Measurements from ENCODE around the gene USP25. TPM values are rescaled to one million over a fixed set of nuclear protein-coding genes. Genes with fewer than 3 reads are reported as not detected.
A peak's percentile ranks its signal among the peaks of the same experiment; 100 is the strongest.

Gene USP25
- total and polyA plus RNA-seq, 9 of the 15 experiments (the other 6 are each of a cell fraction or from before 2014, with no cell fraction given): 7.8 to 44.9 (median 31.4) TPM

DNA sequence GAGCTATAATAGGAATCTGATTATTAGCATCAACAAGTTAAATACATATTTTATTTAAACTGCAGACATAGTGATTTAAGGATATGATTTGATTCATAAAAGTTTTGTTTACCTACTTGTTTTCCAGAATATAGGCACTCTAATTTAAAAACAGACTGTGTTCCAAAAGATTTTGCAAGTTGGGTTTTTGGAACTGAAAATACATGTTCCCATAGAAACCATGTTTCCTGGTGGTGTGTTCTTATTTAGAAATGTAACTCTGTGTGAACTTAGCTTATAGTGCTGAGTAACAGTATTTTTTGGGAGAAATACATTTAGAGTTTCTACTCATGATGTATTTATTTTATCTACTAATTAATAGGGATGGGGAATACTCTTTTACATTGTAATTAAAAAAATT, 21.8 kb downstream of the USP25 start (continued):
- no peak for TF ChIP-seq ZNF280B (CRISPR knock-in tag; IDR thresholded peaks at IDR 0.05)
- no peak for TF ChIP-seq SLC30A9 (CRISPR knock-in tag; IDR thresholded peaks at IDR 0.05)
- no peak for TF ChIP-seq KDM2B (CRISPR knock-in tag; IDR thresholded peaks at IDR 0.05)
- no peak for TF ChIP-seq ZNF347 (CRISPR knock-in tag; IDR thresholded peaks at IDR 0.05; ENCODE audit: low read depth)
- no peak for TF ChIP-seq TSC22D4 (tag; IDR thresholded peaks at IDR 0.05)
- TF ChIP-seq ZNF586 (CRISPR knock-in tag; conservative IDR thresholded peaks at IDR 0.05): no peak
- no peak for TF ChIP-seq MIER1 (IDR thresholded peaks at IDR 0.05; ENCODE audit: low read depth)

- Histone ChIP-seq H3K4me1 (replicated peaks in 1 of 2; ENCODE audit: control insufficient read depth in 2 of 2, insufficient read depth in 2 of 2, low read length in 2 of 2) (peaks cover 12 to 35% of the 10 kb centered on the region in 2 experiments), H3K9me1 (ENCODE audit: control insufficient read depth, insufficient read depth, low read length) (no peaks in the 10 kb centered on the region), H3K9ac (ENCODE audit: insufficient read depth in 1 of 2, low read depth in 2 of 2, low read length in 2 of 2) (no peak overlapping the region), H4K20me1 (replicated peaks; ENCODE audit: control insufficient read depth, insufficient read depth, low read length) (no peaks in the 10 kb centered on the region), H3K27me3 (ENCODE audit: control insufficient read depth in 2 of 2, insufficient read depth in 2 of 2, low read length in 2 of 2) (no peaks in the 10 kb centered on the region), H3K4me3 (no peak overlapping the region), H3K4me2 (ENCODE audit: insufficient read depth, low read length) (peak overlapping the region; percentile 48), H3K27ac (ENCODE audit: extremely low read depth, low read depth, low read length) (peak overlapping the region; percentile 45; the same call in 2 of the 3 replicates), H3K79me2 (ENCODE audit: control insufficient read depth, insufficient read depth, low read length) (peaks cover 97% of the 10 kb centered on the region), H3K36me3 (ENCODE audit: control insufficient read depth, insufficient read depth, low read length) (peaks cover 10% of the 10 kb centered on the region; the same call in 2 of the 3 replicates), H3K9me3 (replicated peaks; ENCODE audit: control insufficient read depth, insufficient read depth, low read depth, low read length) (peaks cover 3% of the 10 kb centered on the region), H2AFZ (ENCODE audit: low read depth, low read length) (no peak overlapping the region)
- no peak for FAIRE-seq
- peak in 2 of 4 experiments; percentile 16 to 46 for DNase-seq (ENCODE audit: extremely low read depth in 1 of 4, low spot score in 3 of 4)
- ATAC-seq: peak; percentile 50
- WGBS (ENCODE audit: insufficient coverage, low coverage, missing lambda C conversion rate): 38% methylated on average over 3 of the region's 3 CpGs
- ChIA-PET POLR2A (interaction anchor here (0.6 to 1.4 kb wide), 2 partner anchors 8 to 18 kb away, joined by 3 to 5 read pairs; no protein-coding TSS in a partner anchor), CTCF (ENCODE audit: low intra/inter-chr PET ratio) (no interaction called here)
- BruUV-seq (replicated peaks): no TSS peak
- in situ Hi-C loops (cut with MboI): no loop called here
- intact Hi-C loops (cut with micrococcal nuclease): no loop called here
- TF ChIP-seq ATF3 (IDR thresholded peaks at IDR 0.05) (peak; percentile 64), ATF3 (CRISPR knock-in tag; conservative IDR thresholded peaks at IDR 0.05) (no peak), ID3 (CRISPR knock-in tag; IDR thresholded peaks at IDR 0.05) (no peak), ID3 (tag; IDR thresholded peaks at IDR 0.05) (no peak), USF1 (CRISPR knock-in tag; IDR thresholded peaks at IDR 0.05) (peak; percentile 62), TOE1 (IDR thresholded peaks at IDR 0.05; ENCODE audit: borderline replicate concordance) (peak; percentile 84; the same call in 1 of the 2 replicates), TOE1 (CRISPR knock-in tag; IDR thresholded peaks at IDR 0.05; ENCODE audit: borderline replicate concordance, low read depth) (no peak), JUND (IDR thresholded peaks at IDR 0.05; ENCODE audit: borderline replicate concordance, low read depth, low read length) (peak; percentile 51; the same call in 1 of the 2 replicates), JUND (tag; IDR thresholded peaks at IDR 0.05; ENCODE audit: borderline replicate concordance, low read depth, low read length) (no peak), TCF7 (IDR thresholded peaks at IDR 0.05; ENCODE audit: borderline replicate concordance) (no peak)
Measured at GRCh38 chr21:15752763-15753407, 23.1 kb downstream of the USP25 start.
